GM19193 (cell line): Measurements from ENCODE around the gene COL8A2.

Source experiments
- POLR2A ChIP-seq: IDR thresholded peaks from 4 replicates; pipeline ENCODE4 v1.6.1; 2011; ENCODE audit not compliant: insufficient read depth, insufficient read length; ENCODE audit errors: extremely low read depth

The COL8A2 gene

DNA sequence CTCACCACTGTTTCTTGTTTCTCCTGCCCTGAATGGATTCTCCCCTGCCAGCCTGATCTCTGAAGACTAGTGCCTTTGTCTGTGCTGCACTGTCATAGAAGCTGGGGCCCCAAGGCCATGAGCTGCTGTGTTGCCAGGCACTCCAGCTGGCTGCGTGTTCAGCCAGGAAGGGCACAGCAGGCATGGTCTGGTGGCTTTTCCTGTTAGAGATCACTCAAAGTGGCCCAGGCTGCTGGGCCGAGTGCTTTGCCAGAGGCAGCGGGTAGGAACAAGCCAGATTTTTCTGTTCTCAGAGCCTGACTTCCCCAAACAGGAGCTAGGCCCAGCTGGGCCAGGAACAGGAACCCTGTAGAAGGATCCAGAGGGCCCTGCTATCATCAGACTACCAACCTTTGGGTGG lies 31.1 kb downstream of the COL8A2 start:
- TF ChIP-seq POLR2A = no peak

DNA sequence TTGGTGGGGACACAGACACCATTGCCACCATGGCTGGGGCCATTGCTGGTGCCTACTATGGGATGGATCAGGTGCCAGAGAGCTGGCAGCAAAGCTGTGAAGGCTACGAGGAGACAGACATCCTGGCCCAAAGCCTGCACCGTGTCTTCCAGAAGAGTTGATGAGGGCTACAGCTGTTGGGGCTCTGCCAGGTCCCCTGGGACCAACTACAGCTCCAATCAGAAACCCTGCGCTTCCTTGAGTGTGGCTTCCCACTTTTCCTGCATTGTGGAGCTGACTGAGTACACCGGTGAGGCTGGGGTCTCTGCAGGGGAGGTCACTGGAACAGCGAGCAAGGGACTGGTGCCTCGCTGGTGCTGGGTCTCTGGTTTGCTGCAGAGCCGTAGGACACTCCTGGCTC lies 31.8 kb downstream of the COL8A2 start:
- no peak for TF ChIP-seq POLR2A

- TF ChIP-seq POLR2A = no peak
Measured at GRCh38 chr1:36092798-36093185, 32.2 kb downstream of the COL8A2 start.

- TF ChIP-seq POLR2A = no peak
Measured at GRCh38 chr1:36092166-36092797, 32.7 kb downstream of the COL8A2 start.

DNA sequence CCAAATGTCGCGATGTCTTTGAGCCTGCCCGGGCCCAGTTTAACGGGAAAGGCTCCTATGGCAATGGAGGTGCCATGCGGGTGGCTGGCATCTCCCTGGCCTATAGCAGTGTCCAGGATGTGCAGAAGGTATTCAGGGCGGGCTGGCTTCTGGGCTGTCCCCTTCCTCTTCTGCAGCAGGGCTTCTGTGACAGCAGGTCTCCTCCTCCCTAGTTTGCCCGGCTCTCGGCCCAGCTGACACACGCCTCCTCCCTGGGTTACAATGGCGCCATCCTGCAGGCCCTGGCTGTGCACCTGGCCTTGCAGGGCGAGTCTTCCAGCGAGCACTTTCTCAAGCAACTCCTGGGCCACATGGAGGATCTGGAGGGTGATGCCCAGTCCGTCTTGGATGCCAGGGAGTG lies 33.3 kb downstream of the COL8A2 start:
- no peak for TF ChIP-seq POLR2A

- no peak for TF ChIP-seq POLR2A
Measured at GRCh38 chr1:36091141-36091540, 33.9 kb downstream of the COL8A2 start.

- TF ChIP-seq POLR2A = no peak
Measured at GRCh38 chr1:36089393-36090121, 35.5 kb downstream of the COL8A2 start.

DNA sequence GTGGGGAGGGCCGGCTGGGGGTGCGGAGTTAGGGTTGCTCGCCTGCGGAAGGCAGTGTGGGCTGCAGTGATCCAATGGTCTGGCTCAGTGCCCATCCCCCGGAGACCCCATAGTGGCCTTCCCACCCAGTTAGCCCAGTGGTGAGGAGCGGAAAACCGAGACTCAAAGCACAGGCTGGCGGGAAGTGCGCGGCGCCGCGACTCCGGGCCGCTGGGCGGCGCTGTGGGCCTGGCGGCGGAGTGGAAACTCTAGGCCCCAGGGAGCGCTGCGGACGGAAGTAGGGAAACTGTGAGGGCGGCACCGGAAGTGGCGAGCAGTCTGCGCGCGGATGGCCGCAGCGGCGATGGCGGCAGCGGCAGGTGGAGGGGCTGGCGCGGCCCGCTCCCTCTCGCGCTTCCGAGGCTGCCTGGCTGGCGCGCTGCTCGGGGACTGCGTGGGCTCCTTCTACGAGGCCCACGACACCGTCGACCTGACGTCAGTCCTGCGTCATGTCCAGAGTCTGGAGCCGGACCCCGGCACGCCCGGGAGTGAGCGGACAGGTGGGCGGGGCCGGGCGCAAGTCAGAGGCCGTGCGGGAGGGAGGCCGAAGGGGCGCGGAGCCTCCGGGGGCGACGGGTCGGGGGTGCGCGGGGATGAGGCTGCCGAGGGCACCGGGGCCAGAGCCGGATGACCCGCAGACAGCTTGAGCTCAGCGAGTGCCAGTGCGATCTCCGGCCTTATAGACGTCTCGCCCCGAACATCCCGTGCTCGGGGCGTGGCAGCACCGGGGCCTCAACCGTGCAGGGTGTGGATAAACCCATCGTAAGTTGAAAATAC lies 36.2 kb downstream of the COL8A2 start, which contains the start of gene ADPRS:
Gene ADPRS, plus strand, starts transcription at position 316 of the 816 bp plus-strand sequence. Its CDS starts 13 bp downstream, at position 329.
- peak; percentile 98 for TF ChIP-seq POLR2A

DNA sequence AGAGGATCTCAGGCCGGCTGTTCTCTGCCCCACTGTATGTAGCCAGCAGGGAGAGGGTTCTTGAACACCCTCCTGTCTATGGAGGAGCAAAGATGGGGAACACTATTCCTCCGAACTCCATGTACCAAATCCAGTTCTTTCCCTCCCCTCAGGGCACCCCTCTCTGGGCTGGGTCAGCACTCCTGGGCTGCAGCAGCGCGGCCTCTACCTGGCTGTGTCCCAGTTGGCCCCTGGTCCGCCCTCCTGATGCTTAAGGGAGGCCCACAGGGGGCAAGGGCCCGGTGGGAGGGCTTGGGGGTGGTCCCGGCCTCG lies 36.8 kb downstream of the COL8A2 start:
- TF ChIP-seq POLR2A = no peak

- no peak for TF ChIP-seq POLR2A
Measured at GRCh38 chr1:36087233-36088123, 37.5 kb downstream of the COL8A2 start.

DNA sequence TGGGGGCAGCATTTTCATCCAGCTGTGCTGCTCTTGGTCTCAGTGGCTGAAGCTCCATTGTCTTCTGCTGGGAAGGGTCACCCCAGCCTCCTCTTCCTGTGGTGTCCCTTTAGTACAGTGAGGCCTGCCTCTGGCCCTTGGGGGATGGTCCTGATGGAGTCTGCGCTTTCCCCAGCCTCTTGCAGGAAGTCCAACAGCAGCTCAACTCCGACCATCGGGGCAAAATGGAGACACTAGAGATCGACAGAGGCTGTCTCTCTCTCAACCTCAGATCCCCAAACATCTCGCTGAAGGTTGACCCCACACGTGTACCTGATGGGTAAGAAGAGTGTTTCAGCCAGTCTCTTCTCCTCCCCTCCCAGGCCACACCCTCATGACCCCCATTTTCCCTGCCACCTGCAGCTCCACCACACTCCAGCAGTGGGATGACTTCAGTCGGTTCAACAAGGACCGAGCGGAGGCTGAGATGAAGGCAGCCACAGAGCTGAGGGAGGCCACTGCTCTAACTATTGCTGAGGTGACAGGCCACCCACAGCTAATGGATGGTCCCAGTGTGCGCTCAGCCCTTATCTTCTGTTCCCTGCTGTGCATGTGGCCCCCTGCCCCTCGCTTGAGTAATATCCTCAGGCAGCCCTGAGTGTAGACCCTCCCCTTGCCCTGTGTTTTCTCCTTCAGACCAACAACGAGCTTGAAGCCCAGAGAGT lies 38.3 kb downstream of the COL8A2 start:
- no peak for TF ChIP-seq POLR2A

DNA sequence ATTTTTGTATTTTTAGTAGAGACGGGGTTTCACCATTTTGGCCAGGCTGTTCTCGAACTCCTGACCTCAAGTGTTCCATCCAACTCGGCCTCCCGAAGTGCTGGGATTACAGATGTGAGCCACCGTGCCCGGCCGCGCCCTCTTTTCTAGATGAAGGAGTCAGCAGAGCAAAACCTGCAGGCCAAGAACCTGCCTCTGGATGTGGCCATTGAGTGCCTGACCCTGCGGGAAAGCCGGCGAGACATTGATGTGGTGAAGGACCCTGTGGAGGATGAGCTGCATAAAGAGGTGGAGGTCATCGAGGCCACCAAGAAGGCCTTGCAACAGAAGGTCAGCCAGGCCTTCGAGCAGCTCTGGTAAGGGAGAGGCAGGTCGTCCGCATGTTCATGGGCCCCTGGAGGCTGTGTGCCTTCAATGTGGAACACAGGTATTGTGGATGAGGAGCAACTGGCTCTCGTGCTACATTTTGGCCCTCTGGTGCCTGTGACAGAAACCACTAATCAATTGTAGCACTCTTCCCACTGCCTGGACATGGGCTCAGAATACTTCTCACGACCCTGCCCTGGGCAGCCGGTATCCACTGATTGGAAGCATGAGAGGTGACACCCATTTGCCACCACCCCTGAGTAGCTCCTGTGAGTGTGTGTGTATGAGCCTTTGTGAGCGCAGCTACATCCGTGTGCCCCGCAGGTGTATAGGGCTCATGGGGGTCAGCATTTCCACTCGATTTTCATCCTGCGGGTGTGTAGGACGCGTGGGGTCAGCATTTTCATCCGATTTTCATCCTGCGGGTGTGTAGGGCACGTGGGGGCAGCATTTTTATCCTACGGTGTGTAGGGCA lies 39.1 kb downstream of the COL8A2 start:
- TF ChIP-seq POLR2A = no peak

DNA sequence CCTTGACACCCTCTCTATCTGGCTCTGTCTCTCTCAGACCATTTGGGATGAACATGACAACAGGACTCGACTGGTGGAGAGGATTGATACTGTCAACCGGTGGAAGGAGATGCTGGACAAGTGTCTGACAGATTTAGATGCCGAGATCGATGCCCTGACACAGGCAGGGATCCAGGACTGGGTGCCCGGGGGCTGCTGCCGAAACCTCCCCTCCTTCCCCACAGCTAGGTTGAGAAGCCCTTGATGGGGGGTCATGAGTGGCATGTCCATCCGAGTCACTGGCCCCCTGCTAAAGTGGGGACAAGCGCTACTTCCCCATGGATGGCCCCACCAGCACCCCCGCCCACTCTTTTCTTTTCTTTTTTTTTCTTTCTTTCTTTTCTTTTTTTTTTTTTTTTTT lies 39.9 kb downstream of the COL8A2 start:
- TF ChIP-seq POLR2A = no peak
